ENCODE data around the gene NPTXR.

DNA sequence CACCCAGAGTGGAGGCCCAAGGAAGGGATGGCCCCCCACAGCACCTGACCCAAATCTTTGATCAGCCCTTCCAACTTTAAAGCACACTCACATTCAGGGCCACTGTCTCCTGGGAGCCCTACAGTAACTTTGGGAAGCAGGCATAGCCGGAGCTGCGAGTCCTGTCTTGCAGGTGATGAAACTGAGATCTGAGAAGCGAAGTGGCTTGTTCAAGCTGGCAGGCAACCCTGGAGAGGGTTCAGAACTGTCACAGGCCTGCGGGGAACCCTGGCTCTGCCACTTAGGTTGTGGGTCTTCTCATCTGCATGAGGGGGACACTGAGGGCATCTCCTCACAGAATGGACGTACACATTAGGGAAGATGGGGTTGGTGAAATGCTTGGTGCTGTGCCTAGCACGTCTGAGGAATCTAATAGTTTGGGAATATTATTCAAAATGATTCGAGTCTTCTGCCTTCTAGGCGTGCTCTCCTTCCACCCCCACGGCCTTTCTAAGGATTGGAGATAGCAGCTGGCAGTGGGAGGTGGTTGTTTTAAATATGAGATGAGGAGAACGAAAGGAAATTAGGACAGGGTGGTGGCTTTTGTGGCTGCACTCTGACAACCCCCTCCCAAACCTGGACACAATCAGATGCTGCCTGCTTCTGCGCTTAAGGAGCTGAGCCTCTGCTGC, 69.2 kb downstream of the NPTXR start:
- TF ChIP-seq POLR2A (IDR thresholded peaks at IDR 0.05), result no peak
- TF ChIP-seq, protein P1, sequence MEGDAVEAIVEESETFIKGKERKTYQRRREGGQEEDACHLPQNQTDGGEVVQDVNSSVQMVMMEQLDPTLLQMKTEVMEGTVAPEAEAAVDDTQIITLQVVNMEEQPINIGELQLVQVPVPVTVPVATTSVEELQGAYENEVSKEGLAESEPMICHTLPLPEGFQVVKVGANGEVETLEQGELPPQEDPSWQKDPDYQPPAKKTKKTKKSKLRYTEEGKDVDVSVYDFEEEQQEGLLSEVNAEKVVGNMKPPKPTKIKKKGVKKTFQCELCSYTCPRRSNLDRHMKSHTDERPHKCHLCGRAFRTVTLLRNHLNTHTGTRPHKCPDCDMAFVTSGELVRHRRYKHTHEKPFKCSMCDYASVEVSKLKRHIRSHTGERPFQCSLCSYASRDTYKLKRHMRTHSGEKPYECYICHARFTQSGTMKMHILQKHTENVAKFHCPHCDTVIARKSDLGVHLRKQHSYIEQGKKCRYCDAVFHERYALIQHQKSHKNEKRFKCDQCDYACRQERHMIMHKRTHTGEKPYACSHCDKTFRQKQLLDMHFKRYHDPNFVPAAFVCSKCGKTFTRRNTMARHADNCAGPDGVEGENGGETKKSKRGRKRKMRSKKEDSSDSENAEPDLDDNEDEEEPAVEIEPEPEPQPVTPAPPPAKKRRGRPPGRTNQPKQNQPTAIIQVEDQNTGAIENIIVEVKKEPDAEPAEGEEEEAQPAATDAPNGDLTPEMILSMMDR (IDR thresholded peaks at IDR 0.05), result no peak

Data from thyroid gland (tissue), 4 donors.